Fibroblast of mammary gland (primary cell): ENCODE measurements around the gene PREX1.

ENCODE experiments used
- DNase-seq: peaks from one replicate; pipeline ENCODE4 v3.0.0-alpha.2; 2010; ENCODE audit warnings: low read depth
- H3K4me3 ChIP-seq: 2 replicates; pipeline ENCODE4 v1.5.1; 2011; ENCODE audit warnings: low read depth, mild to moderate bottlenecking, low read length, moderate library complexity; ENCODE audit not compliant: control insufficient read depth
- CTCF ChIP-seq: conservative IDR thresholded peaks from 2 replicates; pipeline ENCODE4 v1.5.1; 2011; ENCODE audit warnings: low read depth, low read length, inconsistent platforms; ENCODE audit not compliant: control insufficient read depth, insufficient read depth

The PREX1 gene

GRCh38 chr20:48794360-48794759, 33.4 kb downstream of the PREX1 start:
- H3K4me3 ChIP-seq = no peak overlapping the region
- no peak for TF ChIP-seq CTCF
- DNase-seq = no peak

DNA sequence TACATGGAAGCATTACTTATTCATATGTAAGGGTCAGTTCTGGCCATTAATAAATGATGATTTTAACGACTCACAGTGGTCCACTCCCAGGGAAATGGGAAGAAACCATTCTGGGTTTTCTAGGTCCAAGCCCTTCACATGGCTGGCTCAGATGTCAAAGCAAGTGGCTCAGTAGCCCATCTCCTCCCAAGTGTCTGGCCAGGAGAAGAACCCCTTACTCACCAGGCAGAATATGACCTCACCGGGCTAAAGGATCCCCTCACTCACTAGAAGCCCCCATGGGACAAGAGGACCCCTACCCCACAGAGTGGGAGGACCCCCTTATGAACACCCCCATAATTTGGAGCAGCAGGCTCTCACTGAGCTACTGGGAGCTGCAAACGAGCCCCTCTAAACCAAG, 34.0 kb downstream of the PREX1 start:
- no peak for DNase-seq
- H3K4me3 ChIP-seq = no peak overlapping the region
- TF ChIP-seq CTCF = no peak

- DNase-seq = peak; percentile 58
- H3K4me3 ChIP-seq = no peak overlapping the region
- TF ChIP-seq CTCF = no peak
These were observed 36.1 kb downstream of the PREX1 start for GRCh38 chr20:48791666-48792071.

- no peak for DNase-seq
- TF ChIP-seq CTCF = no peak
- H3K4me3 ChIP-seq = no peak overlapping the region
These were observed 36.8 kb downstream of the PREX1 start for GRCh38 chr20:48791014-48791413.

DNA sequence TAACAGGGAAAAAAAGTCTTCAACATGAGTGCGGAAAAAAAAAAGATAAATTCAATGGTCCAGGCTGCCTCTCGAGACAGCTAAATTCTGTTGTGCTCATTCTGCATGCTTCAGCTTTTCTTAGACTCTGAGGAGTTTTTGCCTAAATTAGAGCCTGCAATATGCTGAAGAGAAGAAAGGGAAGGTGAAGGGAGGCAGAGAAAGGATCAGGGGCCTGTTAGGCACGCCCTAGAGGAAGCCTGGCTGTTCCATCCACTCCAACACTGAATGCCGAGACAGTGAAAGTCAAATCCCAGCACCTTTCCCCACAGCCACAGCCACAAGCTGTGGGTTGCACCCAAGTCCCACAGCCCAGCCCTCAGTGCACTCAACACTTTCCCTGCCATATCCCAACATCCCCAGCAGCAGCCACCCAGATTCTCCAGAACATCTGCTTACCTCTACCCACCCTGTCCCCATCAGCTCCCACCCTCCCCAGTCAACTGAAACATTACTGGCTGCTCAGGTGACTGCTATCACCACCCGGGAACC, 37.3 kb downstream of the PREX1 start:
- H3K4me3 ChIP-seq = no peak overlapping the region
- TF ChIP-seq CTCF = no peak
- no peak for DNase-seq

- no peak overlapping the region for H3K4me3 ChIP-seq
- no peak for DNase-seq
- TF ChIP-seq CTCF = no peak
These were observed 37.9 kb downstream of the PREX1 start for GRCh38 chr20:48789781-48790472.
